Smooth muscle cell (in vitro differentiated cells): ENCODE data around the gene NCOR2. TPM values are rescaled to one million over a fixed set of nuclear protein-coding genes. Genes with fewer than 3 reads are reported as not detected.

Experiments used
- DNase-seq: peaks from one replicate; lab custom pipeline; 2025; ENCODE audit not compliant: unreplicated experiment; lab: John Stamatoyannopoulos, UW
- H2AFZ ChIP-seq: fragments of 200-600 bp; sonication (generic); 2 replicates; pipeline ENCODE4 v1.6.0; 2016; ENCODE audit warnings: antibody characterized with exemption, low read depth, mild to moderate bottlenecking
- H3F3A ChIP-seq: fragments of 200-600 bp; sonication (generic); 2 replicates; pipeline ENCODE4 v1.6.0; 2017; ENCODE audit warnings: antibody characterized with exemption, low read depth
- H3K27ac ChIP-seq: fragments of 200-600 bp; sonication (generic); 2 replicates; pipeline ENCODE4 v1.5.1; 2016; ENCODE audit warnings: low read depth, mild to moderate bottlenecking
- H3K27me3 ChIP-seq: fragments of 200-600 bp; sonication (generic); 2 replicates; pipeline ENCODE4 v1.6.1; 2016; ENCODE audit warnings: low read depth, mild to moderate bottlenecking
- H3K36me3 ChIP-seq: fragments of 200-600 bp; sonication (generic); 2 replicates; pipeline ENCODE4 v1.5.1; 2016; ENCODE audit warnings: low read depth
- H3K4me1 ChIP-seq: fragments of 200-600 bp; sonication (generic); 2 replicates; pipeline ENCODE4 v1.5.1; 2016; ENCODE audit warnings: low read depth
- H3K4me2 ChIP-seq: fragments of 200-600 bp; sonication (generic); 2 replicates; pipeline ENCODE4 v1.6.0; 2016; ENCODE audit warnings: mild to moderate bottlenecking
- H3K4me3 ChIP-seq: fragments of 200-600 bp; sonication (generic); 2 replicates; pipeline ENCODE4 v1.5.1; 2016; ENCODE audit warnings: mild to moderate bottlenecking
- H3K79me2 ChIP-seq: fragments of 200-600 bp; sonication (generic); 2 replicates; pipeline ENCODE4 v1.6.0; 2016; ENCODE audit warnings: low read depth, mild to moderate bottlenecking
- H3K9ac ChIP-seq: fragments of 200-600 bp; sonication (generic); 2 replicates; pipeline ENCODE4 v1.6.0; 2016; ENCODE audit warnings: low read depth
- H3K9me3 ChIP-seq: fragments of 200-600 bp; sonication (generic); replicated peaks from 2 replicates; pipeline ENCODE4 v1.5.1; 2016; ENCODE audit warnings: low read depth
- H4K20me1 ChIP-seq: fragments of 200-600 bp; sonication (generic); 2 replicates; pipeline ENCODE4 v1.6.0; 2016; ENCODE audit warnings: low read depth
- CTCF ChIP-seq: fragments of 200-600 bp; sonication (generic); IDR thresholded peaks from 2 replicates; pipeline ENCODE4 v1.5.1; 2017; ENCODE audit warnings: borderline replicate concordance, mild to moderate bottlenecking, antibody characterized with exemption; ENCODE audit not compliant: insufficient read depth, poor library complexity, severe bottlenecking
- WGBS: methylation state at CpG from one replicate; pipeline ENCODE4 v1.1.7; 2016; ENCODE audit warnings: low lambda C conversion rate; 5-methylcytosine and 5-hydroxymethylcytosine counted together
- polyA plus RNA-seq: library from polyadenylated mRNA; unstranded; fragments of >200 nt; fragmentation: Nextera tagmentation; extraction: Ambion mirVana; gene quantifications from 2 replicates; pipeline ENCODE4 v1.2.1, GENCODE V29; 2016
- total RNA-seq: library from RNA; depleted of rRNA; stranded (reverse); fragments of >200 nt; gene quantifications from 2 replicates; pipeline ENCODE4 v1.2.3, GENCODE V29; 2014

NCOR2 gene
- total and polyA plus RNA-seq, 2 experiments from 2014 or later: 64.1 to 164 TPM

DNA sequence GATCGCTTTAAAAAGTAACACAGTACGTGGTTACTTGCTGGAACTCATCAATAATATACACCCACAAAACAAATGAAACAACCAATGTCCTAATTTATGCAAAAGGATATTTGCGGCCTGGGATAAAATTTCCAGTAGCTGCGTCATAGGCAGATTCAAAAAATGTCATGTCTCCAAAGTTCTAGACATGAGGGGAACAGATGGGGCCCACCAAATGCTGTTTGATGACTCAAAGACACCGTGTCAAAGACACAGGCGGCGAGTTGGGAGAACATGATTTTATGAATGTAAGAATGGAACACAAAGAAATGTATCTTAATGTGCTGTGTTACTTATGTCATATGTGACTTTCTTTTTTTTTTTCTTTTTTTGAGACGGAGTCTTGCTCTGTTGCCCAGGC, 34.3 kb upstream of the NCOR2 start:
- Histone ChIP-seq H3K27ac (no peak overlapping the region), H2AFZ (no peak overlapping the region), H3K27me3 (no peaks in the 10 kb centered on the region), H3K4me2 (no peak overlapping the region), H3F3A (no peaks in the 10 kb centered on the region), H3K9ac (no peak overlapping the region), H4K20me1 (no peaks in the 10 kb centered on the region), H3K79me2 (no peaks in the 10 kb centered on the region), H3K4me1 (no peaks in the 10 kb centered on the region), H3K9me3 (no peaks in the 10 kb centered on the region), H3K36me3 (no peaks in the 10 kb centered on the region), H3K4me3 (no peak overlapping the region)
- TF ChIP-seq CTCF: no peak
- WGBS: 92% methylated on average over 8 of the region's 8 CpGs
- no peak for DNase-seq

GRCh38 chr12:124599074-124599999, 31.9 kb upstream of the NCOR2 start:
- Histone ChIP-seq H3K27me3 (no peaks in the 10 kb centered on the region), H3F3A (no peaks in the 10 kb centered on the region), H4K20me1 (no peaks in the 10 kb centered on the region), H3K4me1 (no peaks in the 10 kb centered on the region), H3K36me3 (no peaks in the 10 kb centered on the region), H3K4me2 (no peak overlapping the region), H2AFZ (no peak overlapping the region), H3K9ac (no peak overlapping the region), H3K9me3 (no peaks in the 10 kb centered on the region), H3K27ac (no peak overlapping the region), H3K4me3 (no peak overlapping the region), H3K79me2 (no peaks in the 10 kb centered on the region)
- no peak for DNase-seq
- whole genome bisulfite sequencing: 83% methylated on average over 10 of the region's 10 CpGs
- no peak for TF ChIP-seq CTCF

DNA sequence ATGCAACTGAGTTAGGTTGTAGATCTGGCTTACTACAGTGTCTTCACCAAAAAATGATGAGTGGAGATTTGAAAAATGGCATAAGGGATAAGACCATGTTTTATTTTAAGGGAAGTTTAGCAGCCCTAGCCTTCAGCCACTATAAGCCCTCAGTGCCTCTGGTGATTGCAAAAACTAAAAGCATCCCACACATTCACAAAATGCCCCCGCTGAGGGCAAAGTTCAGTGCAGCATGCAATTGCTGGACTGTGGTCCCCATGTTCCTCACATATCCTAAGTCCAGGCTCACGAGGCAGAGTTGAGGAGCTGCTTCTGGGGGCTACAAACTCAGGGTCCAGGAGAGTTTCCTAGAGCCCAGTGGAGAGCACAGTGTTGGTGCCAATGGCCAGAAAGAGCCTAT, 29.6 kb upstream of the NCOR2 start:
- H3K79me2 ChIP-seq: no peaks in the 10 kb centered on the region
- WGBS: 72% methylated on average over 2 of the region's 2 CpGs
- no peak overlapping the region for H3K27ac ChIP-seq
- H3K9me3 ChIP-seq: no peaks in the 10 kb centered on the region
- no peaks in the 10 kb centered on the region for H3K4me1 ChIP-seq
- H2AFZ ChIP-seq: no peak overlapping the region
- no peak overlapping the region for H3K4me3 ChIP-seq
- no peaks in the 10 kb centered on the region for H4K20me1 ChIP-seq
- no peak overlapping the region for H3K4me2 ChIP-seq
- H3K36me3 ChIP-seq: no peaks in the 10 kb centered on the region
- no peak overlapping the region for H3K9ac ChIP-seq
- DNase-seq: no peak
- no peak for TF ChIP-seq CTCF
- H3F3A ChIP-seq: no peaks in the 10 kb centered on the region
- no peaks in the 10 kb centered on the region for H3K27me3 ChIP-seq

DNA sequence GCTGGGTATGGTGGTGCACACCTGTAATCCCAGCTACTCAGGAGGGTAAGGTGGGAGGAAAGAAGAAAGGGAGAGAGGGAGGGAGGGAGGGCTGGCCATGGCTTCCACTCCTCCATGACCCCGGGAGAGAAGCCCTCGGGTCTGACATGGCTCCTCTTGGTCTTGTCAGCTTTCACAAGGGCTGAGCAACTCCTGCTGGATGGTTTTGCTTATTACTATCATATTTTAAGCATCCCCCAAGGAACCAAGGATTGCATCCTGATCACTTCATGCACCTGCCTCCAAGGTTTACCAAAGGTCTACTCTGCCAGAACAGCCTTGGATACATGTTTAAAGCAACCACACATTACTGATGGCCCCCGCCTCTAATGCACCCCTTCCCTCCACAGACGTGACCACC, 28.0 kb upstream of the NCOR2 start:
- Histone ChIP-seq H4K20me1 (no peaks in the 10 kb centered on the region), H3K36me3 (no peaks in the 10 kb centered on the region), H3K4me2 (no peak overlapping the region), H3K4me3 (no peak overlapping the region), H3K27me3 (no peaks in the 10 kb centered on the region), H3K9me3 (no peaks in the 10 kb centered on the region), H3K27ac (no peak overlapping the region), H2AFZ (no peak overlapping the region), H3K9ac (no peak overlapping the region), H3K79me2 (no peaks in the 10 kb centered on the region), H3K4me1 (no peaks in the 10 kb centered on the region), H3F3A (no peaks in the 10 kb centered on the region)
- 85% methylated on average over 4 of the region's 4 CpGs for WGBS
- DNase-seq: no peak
- TF ChIP-seq CTCF: no peak
